Tibial nerve (tissue), 4 donors: ENCODE data around the gene SLC2A3.

ENCODE experiments used
- EP300 ChIP-seq, 2 donors: sonication (generic); formaldehyde crosslinking; IDR thresholded peaks; one replicate each; pipeline ENCODE4 v1.6.1; 2017; ENCODE audit warnings: antibody characterized with exemption in 2 of 2, mild to moderate bottlenecking in 1 of 2
- TF ChIP-seq, protein P1 (sequence below), 5 experiments: fragments of 200-600 bp in 3 of 5; fragments of 450-650 bp in 2 of 5; sonication (generic) in 3 of 5; IDR thresholded peaks; one replicate each; pipeline ENCODE4 v1.5.1; 2016 to 2019; ENCODE audit warnings: antibody characterized with exemption in 5 of 5, mild to moderate bottlenecking in 3 of 5, moderate library complexity in 2 of 5

DNA sequence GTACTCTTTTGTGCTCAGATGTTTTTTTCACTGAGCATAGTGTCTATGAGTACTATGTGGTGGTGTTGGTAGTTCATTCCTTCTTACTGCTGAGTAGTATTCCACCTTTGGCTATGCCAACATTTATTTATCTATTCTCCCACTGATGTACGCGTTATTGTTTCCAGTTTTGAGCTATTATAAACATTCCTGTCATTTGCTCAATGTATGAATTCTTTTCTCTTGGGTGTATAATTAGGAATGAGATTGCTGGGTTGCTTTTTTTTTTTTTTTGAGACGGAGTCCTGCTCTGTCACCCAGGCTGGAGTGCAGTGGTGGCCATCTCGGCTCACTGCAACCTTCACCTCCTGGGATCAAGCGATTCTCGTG lies 37.5 kb upstream of the SLC2A3 start:
- TF ChIP-seq EP300 (IDR thresholded peaks at IDR 0.05): no peak
- TF ChIP-seq, protein P1, sequence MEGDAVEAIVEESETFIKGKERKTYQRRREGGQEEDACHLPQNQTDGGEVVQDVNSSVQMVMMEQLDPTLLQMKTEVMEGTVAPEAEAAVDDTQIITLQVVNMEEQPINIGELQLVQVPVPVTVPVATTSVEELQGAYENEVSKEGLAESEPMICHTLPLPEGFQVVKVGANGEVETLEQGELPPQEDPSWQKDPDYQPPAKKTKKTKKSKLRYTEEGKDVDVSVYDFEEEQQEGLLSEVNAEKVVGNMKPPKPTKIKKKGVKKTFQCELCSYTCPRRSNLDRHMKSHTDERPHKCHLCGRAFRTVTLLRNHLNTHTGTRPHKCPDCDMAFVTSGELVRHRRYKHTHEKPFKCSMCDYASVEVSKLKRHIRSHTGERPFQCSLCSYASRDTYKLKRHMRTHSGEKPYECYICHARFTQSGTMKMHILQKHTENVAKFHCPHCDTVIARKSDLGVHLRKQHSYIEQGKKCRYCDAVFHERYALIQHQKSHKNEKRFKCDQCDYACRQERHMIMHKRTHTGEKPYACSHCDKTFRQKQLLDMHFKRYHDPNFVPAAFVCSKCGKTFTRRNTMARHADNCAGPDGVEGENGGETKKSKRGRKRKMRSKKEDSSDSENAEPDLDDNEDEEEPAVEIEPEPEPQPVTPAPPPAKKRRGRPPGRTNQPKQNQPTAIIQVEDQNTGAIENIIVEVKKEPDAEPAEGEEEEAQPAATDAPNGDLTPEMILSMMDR (IDR thresholded peaks at IDR 0.05): no peak
